A549 (cell line): Measurements from ENCODE around the gene CENPX.

Experiments used
- CHD2 ChIP-seq: fragments of 150-350 bp; IDR thresholded peaks from 2 replicates; pipeline ENCODE4 v1.6.1; 2014; ENCODE audit warnings: low read length; ENCODE audit not compliant: partially characterized antibody
- HEYL ChIP-seq: fragments of 250-450 bp; sonication (Bioruptor Pico); IDR thresholded peaks from 2 replicates; pipeline ENCODE4 v1.8.0; 2021; ENCODE audit warnings: mild to moderate bottlenecking, moderate library complexity
- HOXA7 ChIP-seq: fragments of 250-450 bp; sonication (Bioruptor Pico); IDR thresholded peaks from 2 replicates; pipeline ENCODE4 v1.5.0; 2020; ENCODE audit warnings: mild to moderate bottlenecking, moderate library complexity
- MAZ ChIP-seq: fragments of 150-350 bp; IDR thresholded peaks from 2 replicates; pipeline ENCODE4 v1.6.1; 2014; ENCODE audit warnings: antibody characterized with exemption, low read depth, low read length, borderline replicate concordance
- NFE2L2 ChIP-seq: fragments of 150-350 bp; conservative IDR thresholded peaks from 2 replicates; pipeline ENCODE4 v1.6.1; 2014; ENCODE audit warnings: low read length
- PBX3 ChIP-seq: IDR thresholded peaks from 2 replicates; pipeline ENCODE4 v1.6.1; 2012
- POLR2A ChIP-seq: IDR thresholded peaks from 2 replicates; pipeline ENCODE4 v1.6.1; 2012; ENCODE audit warnings: mild to moderate bottlenecking, low read length
- RAD21 ChIP-seq, 2 experiments: fragments of >200 bp in 1 of 2; sonication (Bioruptor Twin) in 1 of 2; formaldehyde crosslinking in 1 of 2; IDR thresholded peaks in 1 of 2; conservative IDR thresholded peaks in 1 of 2; 2 replicates in 1 of 2; 3 replicates in 1 of 2; pipeline ENCODE4 v1.6.1; 2012 to 2018; ENCODE audit warnings: inconsistent platforms in 1 of 2
- RNF2 ChIP-seq: fragments of 200-600 bp; sonication (generic); IDR thresholded peaks from 2 replicates; pipeline ENCODE4 v1.6.1; 2016; ENCODE audit warnings: low read depth, mild to moderate bottlenecking, antibody characterized with exemption, moderate library complexity, borderline replicate concordance
- TF ChIP-seq, protein P1 (sequence below): fragments of >200 bp; sonication (Bioruptor Twin); formaldehyde crosslinking; IDR thresholded peaks from 3 replicates; pipeline ENCODE4 v1.5.1; 2016

- TF ChIP-seq, protein P1, sequence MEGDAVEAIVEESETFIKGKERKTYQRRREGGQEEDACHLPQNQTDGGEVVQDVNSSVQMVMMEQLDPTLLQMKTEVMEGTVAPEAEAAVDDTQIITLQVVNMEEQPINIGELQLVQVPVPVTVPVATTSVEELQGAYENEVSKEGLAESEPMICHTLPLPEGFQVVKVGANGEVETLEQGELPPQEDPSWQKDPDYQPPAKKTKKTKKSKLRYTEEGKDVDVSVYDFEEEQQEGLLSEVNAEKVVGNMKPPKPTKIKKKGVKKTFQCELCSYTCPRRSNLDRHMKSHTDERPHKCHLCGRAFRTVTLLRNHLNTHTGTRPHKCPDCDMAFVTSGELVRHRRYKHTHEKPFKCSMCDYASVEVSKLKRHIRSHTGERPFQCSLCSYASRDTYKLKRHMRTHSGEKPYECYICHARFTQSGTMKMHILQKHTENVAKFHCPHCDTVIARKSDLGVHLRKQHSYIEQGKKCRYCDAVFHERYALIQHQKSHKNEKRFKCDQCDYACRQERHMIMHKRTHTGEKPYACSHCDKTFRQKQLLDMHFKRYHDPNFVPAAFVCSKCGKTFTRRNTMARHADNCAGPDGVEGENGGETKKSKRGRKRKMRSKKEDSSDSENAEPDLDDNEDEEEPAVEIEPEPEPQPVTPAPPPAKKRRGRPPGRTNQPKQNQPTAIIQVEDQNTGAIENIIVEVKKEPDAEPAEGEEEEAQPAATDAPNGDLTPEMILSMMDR, result no peak
- TF ChIP-seq PBX3 (no peak), HOXA7 (CRISPR knock-in tag) (no peak), MAZ (no peak), RAD21 (conservative IDR thresholded peaks at IDR 0.05 in 1 of 2, IDR thresholded peaks at IDR 0.05 in 1 of 2) (no peak), RNF2 (no peak), NFE2L2 (no peak), POLR2A (no peak), CHD2 (no peak), HEYL (CRISPR knock-in tag) (no peak)
Observed at GRCh38 chr17:82012640-82013295, 9.9 kb downstream of the CENPX start.
